Neural cell (in vitro differentiated cells): ENCODE results near the gene RAVER2. TPM values are rescaled to one million over a fixed set of nuclear protein-coding genes. Genes with fewer than 3 reads are reported as not detected.

ENCODE experiments used
- H2AFZ ChIP-seq: fragments of 200-600, 300-800 bp; sonication (generic), shearing (Covaris generic); 2 replicates; pipeline ENCODE4 v1.6.0; 2014; ENCODE audit warnings: low read depth, mild to moderate bottlenecking, antibody characterized with exemption, low read length, moderate library complexity
- H3F3A ChIP-seq: fragments of 200-600 bp; shearing (Covaris generic); 2 replicates; pipeline ENCODE4 v1.6.1; 2016; ENCODE audit warnings: mild to moderate bottlenecking, moderate library complexity, mixed read lengths, antibody characterized with exemption, low read length; ENCODE audit not compliant: insufficient read depth, poor library complexity, severe bottlenecking
- H3K27ac ChIP-seq: fragments of 200-600, 300-800 bp; sonication (generic), shearing (Covaris generic); 2 replicates; pipeline ENCODE4 v1.5.1; 2014; ENCODE audit warnings: mild to moderate bottlenecking, low read length, moderate library complexity
- H3K27me3 ChIP-seq: fragments of 300-800, 200-600 bp; sonication (generic), shearing (Covaris generic); 2 replicates; pipeline ENCODE4 v1.6.0; 2014; ENCODE audit warnings: mild to moderate bottlenecking, low read depth, low read length, moderate library complexity; ENCODE audit not compliant: insufficient read depth
- H3K36me3 ChIP-seq: fragments of 300-800, 200-600 bp; sonication (generic), shearing (Covaris generic); 2 replicates; pipeline ENCODE4 v1.5.1; 2014; ENCODE audit warnings: mild to moderate bottlenecking, antibody characterized with exemption, low read length, moderate library complexity; ENCODE audit not compliant: insufficient read depth
- H3K4me2 ChIP-seq: fragments of 300-800, 200-600 bp; sonication (generic), shearing (Covaris generic); 2 replicates; pipeline ENCODE4 v1.6.0; 2014; ENCODE audit warnings: mild to moderate bottlenecking, low read length
- H3K4me3 ChIP-seq: fragments of 300-800, 200-600 bp; sonication (generic), shearing (Covaris generic); 2 replicates; pipeline ENCODE4 v1.5.1; 2014; ENCODE audit warnings: mild to moderate bottlenecking, low read length, moderate library complexity
- H3K79me2 ChIP-seq: fragments of 200-600 bp; shearing (Covaris generic); replicated peaks from 2 replicates; pipeline ENCODE4 v1.6.0; 2014; ENCODE audit warnings: mild to moderate bottlenecking, low read length, moderate library complexity; ENCODE audit not compliant: insufficient read depth
- H3K9ac ChIP-seq: fragments of 300-800, 200-600 bp; sonication (generic), shearing (Covaris generic); 2 replicates; pipeline ENCODE4 v1.6.1; 2016; ENCODE audit warnings: mild to moderate bottlenecking, low read length, mixed read lengths
- H3K9me2 ChIP-seq: fragments of 200-600 bp; shearing (Covaris generic); 2 replicates; pipeline ENCODE4 v1.6.1; 2016; ENCODE audit warnings: mild to moderate bottlenecking, low read length, mixed read lengths; ENCODE audit not compliant: insufficient read depth
- H3K9me3 ChIP-seq: fragments of 200-600, 300-800 bp; sonication (generic), shearing (Covaris generic); 2 replicates; pipeline ENCODE4 v1.6.1; 2016; ENCODE audit warnings: mild to moderate bottlenecking, mixed run types, low read length, moderate library complexity, mixed read lengths
- H4K20me1 ChIP-seq: fragments of 200-600 bp; shearing (Covaris generic); 2 replicates; pipeline ENCODE4 v1.6.1; 2016; ENCODE audit warnings: mild to moderate bottlenecking, mixed run types; ENCODE audit not compliant: insufficient read depth
- EP300 ChIP-seq: fragments of 450-650 bp; conservative IDR thresholded peaks from 2 replicates; pipeline ENCODE4 v1.6.1; 2014; ENCODE audit warnings: antibody characterized with exemption, mild to moderate bottlenecking, moderate library complexity; ENCODE audit not compliant: poor library complexity, severe bottlenecking
- EZH2 ChIP-seq: fragments of 200-600, 300-800 bp; shearing (Covaris generic), sonication (generic); IDR thresholded peaks from 2 replicates; pipeline ENCODE4 v1.6.1; 2014; ENCODE audit warnings: antibody characterized with exemption, low read length, borderline replicate concordance, mild to moderate bottlenecking; ENCODE audit not compliant: insufficient read depth, poor library complexity, severe bottlenecking
- MXI1 ChIP-seq: fragments of 450-650 bp; conservative IDR thresholded peaks from 2 replicates; pipeline ENCODE4 v1.6.1; 2014; ENCODE audit warnings: antibody characterized with exemption, mild to moderate bottlenecking; ENCODE audit not compliant: poor library complexity, severe bottlenecking
- POLR2AphosphoS5 ChIP-seq: IDR thresholded peaks from 2 replicates; pipeline ENCODE4 v1.6.1; 2012
- RAD21 ChIP-seq: fragments of 450-650 bp; conservative IDR thresholded peaks from 2 replicates; pipeline ENCODE4 v1.6.1; 2014; ENCODE audit warnings: antibody characterized with exemption, mild to moderate bottlenecking, moderate library complexity
- SMC3 ChIP-seq: fragments of 450-650 bp; conservative IDR thresholded peaks from 2 replicates; pipeline ENCODE4 v1.6.1; 2014; ENCODE audit warnings: antibody characterized with exemption, mild to moderate bottlenecking, moderate library complexity; ENCODE audit not compliant: poor library complexity
- TAF1 ChIP-seq: IDR thresholded peaks from 2 replicates; pipeline ENCODE4 v1.6.1; 2012; ENCODE audit warnings: low read depth
- polyA plus RNA-seq: library from polyadenylated mRNA; depleted of rRNA; stranded (reverse); fragments of >200 nt; gene quantifications from 2 replicates; pipeline ENCODE4 v1.2.3, GENCODE V29; 2014
- TF ChIP-seq, protein P1 (sequence below): fragments of 450-650 bp; IDR thresholded peaks from 2 replicates; pipeline ENCODE4 v1.5.1; 2014; ENCODE audit warnings: antibody characterized with exemption, mild to moderate bottlenecking, moderate library complexity; ENCODE audit not compliant: poor library complexity, severe bottlenecking
- TF ChIP-seq, protein P2 (sequence below): IDR thresholded peaks from 2 replicates; pipeline ENCODE4 v1.6.1; 2012; ENCODE audit warnings: borderline replicate concordance

Gene RAVER2
- polyA plus RNA-seq, 1 donor from 2014 or later, result 8.1 TPM

DNA sequence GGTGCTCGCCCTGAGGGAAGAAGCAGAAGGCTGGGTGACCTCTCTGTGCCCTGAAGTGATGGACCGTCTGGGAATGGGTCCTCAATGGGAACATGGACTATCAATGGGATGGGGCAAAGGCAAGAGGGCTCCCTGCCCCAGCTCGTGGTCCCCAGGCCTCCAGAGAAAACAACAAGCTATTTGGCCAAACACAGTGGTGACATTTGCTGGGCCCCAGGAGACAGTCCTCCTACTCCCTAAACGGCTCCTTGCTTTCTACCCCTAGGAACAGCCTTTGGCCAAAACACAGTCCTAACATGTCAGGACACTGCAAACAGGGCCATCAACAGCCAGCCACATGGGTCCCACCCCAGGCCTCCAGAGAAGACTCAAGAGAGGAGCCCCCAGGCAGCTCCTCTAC is 102.8 kb downstream of the RAVER2 start:
- Histone ChIP-seq H3K4me3 (no peak overlapping the region), H3K27ac (no peak overlapping the region), H3F3A (no peaks in the 10 kb centered on the region), H2AFZ (no peak overlapping the region), H3K36me3 (no peaks in the 10 kb centered on the region), H3K9me3 (no peaks in the 10 kb centered on the region), H3K27me3 (no peaks in the 10 kb centered on the region), H3K79me2 (no peaks in the 10 kb centered on the region), H4K20me1 (no peaks in the 10 kb centered on the region), H3K9ac (no peak overlapping the region), H3K4me2 (no peak overlapping the region), H3K9me2 (no peaks in the 10 kb centered on the region)
- TF ChIP-seq TAF1 (no peak), SMC3 (no peak), POLR2AphosphoS5 (no peak), RAD21 (no peak), EZH2 (no peak), EP300 (no peak)
- TF ChIP-seq, protein P1, sequence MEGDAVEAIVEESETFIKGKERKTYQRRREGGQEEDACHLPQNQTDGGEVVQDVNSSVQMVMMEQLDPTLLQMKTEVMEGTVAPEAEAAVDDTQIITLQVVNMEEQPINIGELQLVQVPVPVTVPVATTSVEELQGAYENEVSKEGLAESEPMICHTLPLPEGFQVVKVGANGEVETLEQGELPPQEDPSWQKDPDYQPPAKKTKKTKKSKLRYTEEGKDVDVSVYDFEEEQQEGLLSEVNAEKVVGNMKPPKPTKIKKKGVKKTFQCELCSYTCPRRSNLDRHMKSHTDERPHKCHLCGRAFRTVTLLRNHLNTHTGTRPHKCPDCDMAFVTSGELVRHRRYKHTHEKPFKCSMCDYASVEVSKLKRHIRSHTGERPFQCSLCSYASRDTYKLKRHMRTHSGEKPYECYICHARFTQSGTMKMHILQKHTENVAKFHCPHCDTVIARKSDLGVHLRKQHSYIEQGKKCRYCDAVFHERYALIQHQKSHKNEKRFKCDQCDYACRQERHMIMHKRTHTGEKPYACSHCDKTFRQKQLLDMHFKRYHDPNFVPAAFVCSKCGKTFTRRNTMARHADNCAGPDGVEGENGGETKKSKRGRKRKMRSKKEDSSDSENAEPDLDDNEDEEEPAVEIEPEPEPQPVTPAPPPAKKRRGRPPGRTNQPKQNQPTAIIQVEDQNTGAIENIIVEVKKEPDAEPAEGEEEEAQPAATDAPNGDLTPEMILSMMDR, result no peak
- TF ChIP-seq, protein P2, sequence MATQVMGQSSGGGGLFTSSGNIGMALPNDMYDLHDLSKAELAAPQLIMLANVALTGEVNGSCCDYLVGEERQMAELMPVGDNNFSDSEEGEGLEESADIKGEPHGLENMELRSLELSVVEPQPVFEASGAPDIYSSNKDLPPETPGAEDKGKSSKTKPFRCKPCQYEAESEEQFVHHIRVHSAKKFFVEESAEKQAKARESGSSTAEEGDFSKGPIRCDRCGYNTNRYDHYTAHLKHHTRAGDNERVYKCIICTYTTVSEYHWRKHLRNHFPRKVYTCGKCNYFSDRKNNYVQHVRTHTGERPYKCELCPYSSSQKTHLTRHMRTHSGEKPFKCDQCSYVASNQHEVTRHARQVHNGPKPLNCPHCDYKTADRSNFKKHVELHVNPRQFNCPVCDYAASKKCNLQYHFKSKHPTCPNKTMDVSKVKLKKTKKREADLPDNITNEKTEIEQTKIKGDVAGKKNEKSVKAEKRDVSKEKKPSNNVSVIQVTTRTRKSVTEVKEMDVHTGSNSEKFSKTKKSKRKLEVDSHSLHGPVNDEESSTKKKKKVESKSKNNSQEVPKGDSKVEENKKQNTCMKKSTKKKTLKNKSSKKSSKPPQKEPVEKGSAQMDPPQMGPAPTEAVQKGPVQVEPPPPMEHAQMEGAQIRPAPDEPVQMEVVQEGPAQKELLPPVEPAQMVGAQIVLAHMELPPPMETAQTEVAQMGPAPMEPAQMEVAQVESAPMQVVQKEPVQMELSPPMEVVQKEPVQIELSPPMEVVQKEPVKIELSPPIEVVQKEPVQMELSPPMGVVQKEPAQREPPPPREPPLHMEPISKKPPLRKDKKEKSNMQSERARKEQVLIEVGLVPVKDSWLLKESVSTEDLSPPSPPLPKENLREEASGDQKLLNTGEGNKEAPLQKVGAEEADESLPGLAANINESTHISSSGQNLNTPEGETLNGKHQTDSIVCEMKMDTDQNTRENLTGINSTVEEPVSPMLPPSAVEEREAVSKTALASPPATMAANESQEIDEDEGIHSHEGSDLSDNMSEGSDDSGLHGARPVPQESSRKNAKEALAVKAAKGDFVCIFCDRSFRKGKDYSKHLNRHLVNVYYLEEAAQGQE, result no peak

DNA sequence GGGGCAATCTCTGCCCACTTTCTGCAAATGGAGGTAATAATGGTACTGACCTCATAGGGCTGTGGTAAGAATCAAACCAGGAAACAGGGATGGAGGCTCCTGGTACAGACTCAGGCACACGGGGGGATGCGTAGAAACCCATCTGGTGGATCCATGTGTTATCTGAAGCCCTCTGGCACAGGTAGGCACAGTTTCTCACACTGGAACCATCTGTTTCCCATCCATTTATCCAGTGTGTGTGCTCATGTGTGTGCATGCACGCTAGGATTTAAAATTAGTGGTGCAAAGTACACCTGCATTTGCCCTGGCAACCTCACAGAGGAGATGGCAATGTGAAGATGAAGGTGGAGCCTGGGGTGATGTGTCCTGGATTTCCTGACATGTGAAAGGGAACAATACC is 103.3 kb downstream of the RAVER2 start:
- H3K9me3 ChIP-seq, result no peaks in the 10 kb centered on the region
- H3K4me3 ChIP-seq, result no peak overlapping the region
- no peaks in the 10 kb centered on the region for H3K27me3 ChIP-seq
- no peaks in the 10 kb centered on the region for H3K79me2 ChIP-seq
- no peaks in the 10 kb centered on the region for H4K20me1 ChIP-seq
- H3F3A ChIP-seq, result no peaks in the 10 kb centered on the region
- H3K27ac ChIP-seq, result no peak overlapping the region
- no peaks in the 10 kb centered on the region for H3K36me3 ChIP-seq
- H3K9ac ChIP-seq, result no peak overlapping the region
- no peak overlapping the region for H2AFZ ChIP-seq
- H3K4me2 ChIP-seq, result no peak overlapping the region
- TF ChIP-seq MXI1 (no peak), SMC3 (no peak), EP300 (no peak)
- TF ChIP-seq, protein P1, result no peak
- H3K9me2 ChIP-seq, result no peaks in the 10 kb centered on the region
